K562 (cell line): ENCODE data around the gene CPTP. TPM values are rescaled to one million over a fixed set of nuclear protein-coding genes. Genes with fewer than 3 reads are reported as not detected.

Experiments used
- BCL6 ChIP-seq: fragments of 250-450 bp; sonication (Bioruptor Pico); IDR thresholded peaks from 2 replicates; pipeline ENCODE4 v1.4.0; 2020
- BRF1 ChIP-seq: IDR thresholded peaks from 3 replicates; pipeline ENCODE4 v1.6.1; 2011; ENCODE audit warnings: borderline replicate concordance, mild to moderate bottlenecking; ENCODE audit not compliant: insufficient read length; ENCODE audit errors: extremely low read depth
- GTF2F1 ChIP-seq: IDR thresholded peaks from 2 replicates; pipeline ENCODE4 v1.6.1; 2011; ENCODE audit warnings: low read depth, low read length, improper control_type of control experiment
- IRF1 ChIP-seq: sonication (generic); formaldehyde crosslinking; IDR thresholded peaks from 2 replicates; pipeline ENCODE4 v1.8.0; 2022; ENCODE audit warnings: missing genetic modification reagents, mild to moderate bottlenecking, borderline replicate concordance
- KAT7 ChIP-seq: sonication (generic); formaldehyde crosslinking; IDR thresholded peaks from 2 replicates; pipeline ENCODE4 v1.8.0; 2022; ENCODE audit warnings: missing genetic modification reagents, mild to moderate bottlenecking, borderline replicate concordance
- NKRF ChIP-seq: fragments of 450-650 bp; IDR thresholded peaks from 2 replicates; pipeline ENCODE4 v1.6.1; 2016; ENCODE audit warnings: borderline replicate concordance
- PBX2 ChIP-seq, 2 experiments: IDR thresholded peaks in 1 of 2; conservative IDR thresholded peaks in 1 of 2; 2 replicates each; pipeline ENCODE4 v1.6.1; 2016; ENCODE audit warnings: low read depth in 2 of 2, mild to moderate bottlenecking in 1 of 2, missing compliant biosample characterization in 1 of 2, missing genetic modification characterization in 1 of 2, moderate library complexity in 1 of 2
- POLR2A ChIP-seq: fragments of 450-650 bp; conservative IDR thresholded peaks from 2 replicates; pipeline ENCODE4 v1.6.1; 2016
- RAD51 ChIP-seq: fragments of 450-650 bp; IDR thresholded peaks from 2 replicates; pipeline ENCODE4 v1.7.1; 2016; ENCODE audit warnings: low read depth, mild to moderate bottlenecking, borderline replicate concordance
- SMARCB1 ChIP-seq: IDR thresholded peaks from 2 replicates; pipeline ENCODE4 v1.6.1; 2011; ENCODE audit warnings: improper control_type of control experiment, low read depth; ENCODE audit not compliant: insufficient read length
- TFE3 ChIP-seq: fragments of 450-650 bp; formaldehyde crosslinking; IDR thresholded peaks from 2 replicates; pipeline ENCODE4 v1.4.0; 2020; ENCODE audit warnings: mild to moderate bottlenecking, mixed read lengths
- ZFX ChIP-seq: sonication (generic); formaldehyde crosslinking; IDR thresholded peaks from 2 replicates; pipeline ENCODE4 v1.8.0; 2022; ENCODE audit warnings: mild to moderate bottlenecking, missing genetic modification reagents, moderate library complexity
- ZNF175 ChIP-seq: fragments of 200-800 bp; sonication (Bioruptor generic); IDR thresholded peaks from 2 replicates; pipeline ENCODE4 v1.6.1; 2016; ENCODE audit warnings: low read depth, mild to moderate bottlenecking, missing genetic modification characterization, missing compliant biosample characterization
- ZNF311 ChIP-seq: fragments of 250-450 bp; sonication (Bioruptor Pico); IDR thresholded peaks from 2 replicates; pipeline ENCODE4 v1.4.0; 2020; ENCODE audit warnings: mild to moderate bottlenecking, moderate library complexity
- ZNF79 ChIP-seq: fragments of 250-450 bp; sonication (Bioruptor Pico); IDR thresholded peaks from 2 replicates; pipeline ENCODE4 v1.4.0; 2020; ENCODE audit warnings: low read depth, mild to moderate bottlenecking, moderate library complexity
- polyA plus RNA-seq, 8 experiments: library from polyadenylated mRNA; depleted of rRNA in 4 of 8; stranded (reverse) in 5 of 8; unstranded in 3 of 8; fragments of >200 nt; fragmentation: Nextera tagmentation in 2 of 8; fragmentation: Illumina TruSeq in 1 of 8; extraction: Ambion mirVana in 2 of 8; extraction: Trizol in 1 of 8; gene quantifications; 2 replicates each; pipeline versions ENCODE4 v1.2.1 to v1.2.3, GENCODE V29; 2011 to 2014; ENCODE audit warnings: inconsistent platforms in 1 of 8, missing spikeins in 1 of 8
- total RNA-seq, 7 experiments: library from RNA; depleted of rRNA in 6 of 7; stranded (reverse); fragments of >200 nt in 6 of 7; fragmentation: Illumina TruSeq in 2 of 7; extraction: Trizol in 2 of 7; gene quantifications; 2 replicates each; pipeline versions ENCODE4 v1.2.1 to v1.2.3, GENCODE V29; 2011 to 2021; ENCODE audit warnings: low replicate concordance in 1 of 7
- TF ChIP-seq, protein P1 (sequence below): fragments of 450-650 bp; formaldehyde crosslinking; IDR thresholded peaks from 2 replicates; pipeline ENCODE4 v1.4.0; 2020; ENCODE audit warnings: mild to moderate bottlenecking, moderate library complexity
- TF ChIP-seq, protein P2 (sequence below): sonication (generic); formaldehyde crosslinking; IDR thresholded peaks from 2 replicates; pipeline ENCODE4 v1.9.0; 2022; ENCODE audit warnings: mild to moderate bottlenecking, missing genetic modification reagents

Gene CPTP
- total and polyA plus RNA-seq, 9 of the 15 experiments (the other 6 are each of a cell fraction or from before 2014, with no cell fraction given) = 0.11 to 25.8 (median 3.5) TPM

DNA sequence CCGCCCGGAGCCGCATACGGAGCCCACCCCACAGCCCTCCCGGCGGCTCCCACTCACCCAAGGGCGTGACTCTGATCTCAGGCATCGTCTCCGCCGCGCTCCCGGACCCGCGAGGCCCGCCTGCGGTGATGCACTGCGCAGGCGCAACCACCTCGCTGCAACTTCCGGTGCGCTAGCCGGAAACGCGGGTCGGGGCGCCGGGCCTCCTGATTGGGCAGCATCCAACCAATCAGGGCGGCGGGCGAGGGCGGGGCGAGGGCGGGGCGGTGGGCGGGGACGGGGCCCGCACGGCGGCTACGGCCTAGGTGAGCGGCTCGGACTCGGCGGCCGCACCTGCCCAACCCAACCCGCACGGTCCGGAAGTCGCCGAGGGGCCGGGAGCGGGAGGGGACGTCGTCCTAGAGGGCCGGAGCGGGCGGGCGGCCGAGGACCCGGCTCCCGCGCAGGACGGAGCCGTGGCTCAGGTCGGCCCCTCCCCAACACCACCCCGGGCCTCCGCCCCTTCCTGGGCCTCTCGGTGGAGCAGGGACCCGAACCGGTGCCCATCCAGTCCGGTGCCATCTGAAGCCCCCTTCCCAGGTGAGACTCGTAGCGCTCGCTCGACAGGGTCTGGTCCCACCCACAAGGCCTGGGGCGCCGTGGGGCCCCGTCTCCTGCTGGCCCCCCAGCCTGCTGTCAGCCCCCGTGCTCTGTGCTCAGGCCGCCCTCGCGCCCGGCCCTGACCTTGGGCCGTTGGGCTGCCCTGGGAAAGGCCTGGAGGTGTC is at the start of gene CPTP, which contains the start of gene INTS11 (continued):
- peak; percentile 42; the same call in 1 of the 2 replicates for TF ChIP-seq NKRF
- TF ChIP-seq RAD51 = no peak
- no peak for TF ChIP-seq PBX2 (CRISPR knock-in tag; IDR thresholded peaks at IDR 0.05; ENCODE audit: low read depth)
- no peak for TF ChIP-seq PBX2 (tag; conservative IDR thresholded peaks at IDR 0.05; ENCODE audit: low read depth)
- TF ChIP-seq, protein P1, sequence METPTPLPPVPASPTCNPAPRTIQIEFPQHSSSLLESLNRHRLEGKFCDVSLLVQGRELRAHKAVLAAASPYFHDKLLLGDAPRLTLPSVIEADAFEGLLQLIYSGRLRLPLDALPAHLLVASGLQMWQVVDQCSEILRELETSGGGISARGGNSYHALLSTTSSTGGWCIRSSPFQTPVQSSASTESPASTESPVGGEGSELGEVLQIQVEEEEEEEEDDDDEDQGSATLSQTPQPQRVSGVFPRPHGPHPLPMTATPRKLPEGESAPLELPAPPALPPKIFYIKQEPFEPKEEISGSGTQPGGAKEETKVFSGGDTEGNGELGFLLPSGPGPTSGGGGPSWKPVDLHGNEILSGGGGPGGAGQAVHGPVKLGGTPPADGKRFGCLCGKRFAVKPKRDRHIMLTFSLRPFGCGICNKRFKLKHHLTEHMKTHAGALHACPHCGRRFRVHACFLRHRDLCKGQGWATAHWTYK (CRISPR knock-in tag) = no peak
- no peak for TF ChIP-seq BCL6
- no peak for TF ChIP-seq IRF1 (CRISPR knock-in tag)
- no peak for TF ChIP-seq ZNF79
- TF ChIP-seq KAT7 (CRISPR knock-in tag) = peak; percentile 58; the same call in 1 of the 2 replicates
- TF ChIP-seq BRF1 = no peak
- peak; percentile 89 for TF ChIP-seq POLR2A
- TF ChIP-seq ZNF311 (CRISPR knock-in tag) = no peak
- no peak for TF ChIP-seq GTF2F1
- no peak for TF ChIP-seq SMARCB1
- TF ChIP-seq, protein P2, sequence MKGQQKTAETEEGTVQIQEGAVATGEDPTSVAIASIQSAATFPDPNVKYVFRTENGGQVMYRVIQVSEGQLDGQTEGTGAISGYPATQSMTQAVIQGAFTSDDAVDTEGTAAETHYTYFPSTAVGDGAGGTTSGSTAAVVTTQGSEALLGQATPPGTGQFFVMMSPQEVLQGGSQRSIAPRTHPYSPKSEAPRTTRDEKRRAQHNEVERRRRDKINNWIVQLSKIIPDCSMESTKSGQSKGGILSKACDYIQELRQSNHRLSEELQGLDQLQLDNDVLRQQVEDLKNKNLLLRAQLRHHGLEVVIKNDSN = no peak; the same call in 1 of the 2 replicates
- peak; percentile 96 for TF ChIP-seq ZFX (CRISPR knock-in tag)
- TF ChIP-seq TFE3 (CRISPR knock-in tag) = no peak
- no peak for TF ChIP-seq ZNF175 (CRISPR knock-in tag)
